Neural progenitor cell (in vitro differentiated cells): Measurements from ENCODE around the gene SMPD1.

ENCODE experiments used
- EZH2 ChIP-seq: fragments of 200-600 bp; sonication (generic); IDR thresholded peaks from 2 replicates; pipeline ENCODE4 v1.6.1; 2017; ENCODE audit warnings: antibody characterized with exemption, mild to moderate bottlenecking, moderate library complexity
- EZH2phosphoT487 ChIP-seq: fragments of 200-600 bp; sonication (generic); IDR thresholded peaks from 2 replicates; pipeline ENCODE4 v1.6.1; 2017; ENCODE audit warnings: antibody characterized with exemption
- TF ChIP-seq, protein P1 (sequence below): fragments of 200-600 bp; sonication (generic); IDR thresholded peaks from 2 replicates; pipeline ENCODE4 v1.5.1; 2017; ENCODE audit warnings: antibody characterized with exemption, mild to moderate bottlenecking

DNA sequence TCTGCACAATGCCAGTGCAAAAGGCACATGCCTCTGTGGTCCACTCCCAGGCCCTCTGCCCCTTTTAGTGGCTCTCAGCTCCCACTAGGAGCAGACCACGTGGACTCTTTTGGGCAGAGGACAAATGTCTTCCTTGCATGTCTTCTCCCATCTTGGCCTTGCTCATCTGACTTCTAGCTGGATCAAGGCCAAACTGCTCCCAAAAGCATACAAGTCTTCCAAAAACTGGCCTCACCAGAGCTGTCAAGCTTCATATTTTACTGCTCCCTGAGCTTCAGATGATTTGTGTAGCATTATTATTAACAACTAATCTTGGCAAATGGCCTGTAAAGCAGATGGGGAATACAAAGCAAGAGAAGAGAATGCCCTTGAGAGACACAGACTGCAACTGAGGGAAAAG lies 6.9 kb downstream of the SMPD1 start:
- TF ChIP-seq, protein P1, sequence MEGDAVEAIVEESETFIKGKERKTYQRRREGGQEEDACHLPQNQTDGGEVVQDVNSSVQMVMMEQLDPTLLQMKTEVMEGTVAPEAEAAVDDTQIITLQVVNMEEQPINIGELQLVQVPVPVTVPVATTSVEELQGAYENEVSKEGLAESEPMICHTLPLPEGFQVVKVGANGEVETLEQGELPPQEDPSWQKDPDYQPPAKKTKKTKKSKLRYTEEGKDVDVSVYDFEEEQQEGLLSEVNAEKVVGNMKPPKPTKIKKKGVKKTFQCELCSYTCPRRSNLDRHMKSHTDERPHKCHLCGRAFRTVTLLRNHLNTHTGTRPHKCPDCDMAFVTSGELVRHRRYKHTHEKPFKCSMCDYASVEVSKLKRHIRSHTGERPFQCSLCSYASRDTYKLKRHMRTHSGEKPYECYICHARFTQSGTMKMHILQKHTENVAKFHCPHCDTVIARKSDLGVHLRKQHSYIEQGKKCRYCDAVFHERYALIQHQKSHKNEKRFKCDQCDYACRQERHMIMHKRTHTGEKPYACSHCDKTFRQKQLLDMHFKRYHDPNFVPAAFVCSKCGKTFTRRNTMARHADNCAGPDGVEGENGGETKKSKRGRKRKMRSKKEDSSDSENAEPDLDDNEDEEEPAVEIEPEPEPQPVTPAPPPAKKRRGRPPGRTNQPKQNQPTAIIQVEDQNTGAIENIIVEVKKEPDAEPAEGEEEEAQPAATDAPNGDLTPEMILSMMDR, result no peak
- TF ChIP-seq EZH2phosphoT487 (no peak), EZH2 (no peak)
